ENCODE measurements around the gene GULP1.

DNA sequence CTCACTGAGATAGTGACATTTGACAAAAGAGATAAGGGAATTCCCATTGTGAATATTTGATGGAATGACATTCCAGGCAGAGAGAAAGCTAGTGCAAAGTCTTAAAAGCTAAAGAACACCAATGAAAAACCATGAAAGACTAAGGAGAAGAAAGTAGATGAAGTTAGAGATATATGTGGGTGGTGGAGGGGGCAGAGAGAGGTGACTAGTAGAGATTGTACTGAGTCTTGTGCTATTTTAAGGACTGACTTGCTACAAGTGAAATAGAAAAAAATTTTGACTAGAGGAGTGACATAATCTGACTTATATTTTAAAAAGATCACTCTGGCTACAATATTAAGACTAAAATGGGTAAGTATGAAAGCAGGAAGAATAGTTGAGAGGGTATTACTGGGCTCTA is 35.3 kb upstream of the GULP1 start:
- TF ChIP-seq CTCF (IDR thresholded peaks at IDR 0.05), result no peak
- no peak for TF ChIP-seq POLR2A (IDR thresholded peaks at IDR 0.05)
